K562 treated with DMSO at 1 percent for 12 hours (cell line): Measurements from ENCODE around the gene AP2S1. TPM values are rescaled to one million over a fixed set of nuclear protein-coding genes. Genes with fewer than 3 reads are reported as not detected.

ENCODE experiments used
- total RNA-seq: library from RNA; unstranded; fragments of 300-600 nt; gene quantifications from 2 replicates; pipeline ENCODE4 v1.2.3, GENCODE V29; 2022; ENCODE audit not compliant: insufficient read depth

AP2S1 gene
- total RNA-seq, result 377 and 597 TPM in 2 replicates

DNA sequence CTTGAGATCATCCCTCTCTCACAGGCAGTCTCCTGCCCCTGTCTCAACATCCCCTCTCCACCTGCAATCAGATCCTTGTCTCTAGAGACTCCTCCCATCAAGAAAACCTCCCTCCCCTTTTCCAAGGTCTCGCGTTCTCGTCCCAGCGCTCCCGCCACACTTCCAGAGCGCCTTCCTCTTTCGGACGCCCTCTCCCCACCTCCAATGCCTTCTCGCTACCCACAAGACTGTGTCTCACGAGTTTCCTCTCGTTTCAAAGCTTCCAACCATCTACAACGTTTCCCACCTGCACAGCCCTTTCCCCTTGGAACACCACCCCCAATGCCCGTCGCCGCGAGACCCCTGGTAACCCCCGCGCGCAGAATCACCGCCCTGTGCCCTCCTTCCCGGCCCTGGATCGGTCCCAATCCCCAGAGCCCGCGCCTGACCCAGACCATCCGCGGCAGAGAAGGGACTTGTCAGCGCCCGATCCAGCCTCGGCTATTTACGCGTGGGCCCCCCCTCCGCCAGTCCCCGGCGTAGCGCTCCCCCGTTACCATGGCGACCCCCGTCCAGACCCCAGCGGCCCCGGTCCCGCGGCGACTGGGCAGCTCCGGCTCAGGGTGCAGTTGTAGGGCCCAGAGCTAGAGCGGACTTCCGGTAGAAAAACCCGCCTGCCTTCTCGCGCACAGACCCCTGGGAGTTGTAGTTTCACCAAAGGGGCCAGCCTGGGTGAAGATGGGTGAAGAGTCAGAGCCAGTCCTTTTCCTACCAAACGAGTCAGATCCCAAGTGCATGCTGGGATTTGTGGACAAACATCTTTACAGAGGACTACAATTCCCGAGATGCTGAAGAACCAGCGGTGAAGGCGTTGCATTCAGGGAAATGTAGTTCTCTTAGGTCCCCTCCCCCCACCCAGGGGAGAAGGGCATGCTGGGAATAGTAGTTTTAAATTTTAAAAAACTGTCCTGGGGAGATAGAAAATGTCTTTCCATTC is at the start of gene AP2S1:
TSS of gene AP2S1 (minus strand) at position 619 of the 976 bp plus-strand sequence. CDS start at position 539, 80 bp downstream.

DNA sequence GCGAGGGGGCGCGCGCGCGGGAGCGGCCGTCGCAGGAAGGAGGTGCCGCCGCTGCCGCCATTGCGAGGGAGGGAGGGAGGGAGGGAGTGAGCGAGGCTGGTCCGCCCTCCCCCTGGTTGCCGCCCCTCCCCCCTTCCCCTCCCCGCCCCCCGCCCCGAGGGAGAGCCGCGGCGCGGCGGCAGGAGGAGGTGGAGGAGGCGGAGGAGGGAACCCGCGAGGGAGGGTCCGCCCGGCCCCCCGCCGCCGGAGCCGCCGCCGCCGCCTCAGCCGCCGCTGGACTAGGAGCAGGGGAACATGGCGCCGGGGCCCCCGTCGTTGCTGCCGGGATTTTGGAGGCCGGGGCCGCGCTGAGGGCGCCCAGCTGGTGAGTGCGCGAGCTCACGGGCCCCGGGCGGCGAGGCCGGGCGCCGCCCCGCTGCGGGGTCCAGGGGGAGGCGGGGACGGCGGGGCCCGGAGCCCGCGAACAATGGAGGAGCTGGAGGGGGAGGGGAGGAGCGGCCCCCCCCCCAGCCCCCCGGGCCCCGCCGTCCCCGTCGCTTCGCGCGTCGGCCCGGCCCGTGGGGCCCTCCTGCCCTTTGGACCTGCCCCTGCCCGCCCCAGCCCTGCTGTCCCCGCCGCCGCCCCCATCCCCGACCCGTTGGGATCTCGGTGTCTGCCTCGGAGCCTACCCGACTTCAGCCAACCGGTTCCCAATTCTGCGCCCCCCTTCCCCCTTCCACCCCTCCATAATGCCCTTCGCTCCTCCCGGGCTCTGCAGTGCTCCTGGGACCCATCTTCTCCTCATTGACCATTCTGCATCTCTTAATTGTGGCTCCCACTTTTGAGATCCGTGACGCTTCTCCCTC is 10.4 kb upstream of the AP2S1 start, which contains the start of gene ARHGAP35:
TSS of gene ARHGAP35 (plus strand) at position 152 of the 845 bp plus-strand sequence. CDS start 57,679 bp downstream, outside the sequence.

DNA sequence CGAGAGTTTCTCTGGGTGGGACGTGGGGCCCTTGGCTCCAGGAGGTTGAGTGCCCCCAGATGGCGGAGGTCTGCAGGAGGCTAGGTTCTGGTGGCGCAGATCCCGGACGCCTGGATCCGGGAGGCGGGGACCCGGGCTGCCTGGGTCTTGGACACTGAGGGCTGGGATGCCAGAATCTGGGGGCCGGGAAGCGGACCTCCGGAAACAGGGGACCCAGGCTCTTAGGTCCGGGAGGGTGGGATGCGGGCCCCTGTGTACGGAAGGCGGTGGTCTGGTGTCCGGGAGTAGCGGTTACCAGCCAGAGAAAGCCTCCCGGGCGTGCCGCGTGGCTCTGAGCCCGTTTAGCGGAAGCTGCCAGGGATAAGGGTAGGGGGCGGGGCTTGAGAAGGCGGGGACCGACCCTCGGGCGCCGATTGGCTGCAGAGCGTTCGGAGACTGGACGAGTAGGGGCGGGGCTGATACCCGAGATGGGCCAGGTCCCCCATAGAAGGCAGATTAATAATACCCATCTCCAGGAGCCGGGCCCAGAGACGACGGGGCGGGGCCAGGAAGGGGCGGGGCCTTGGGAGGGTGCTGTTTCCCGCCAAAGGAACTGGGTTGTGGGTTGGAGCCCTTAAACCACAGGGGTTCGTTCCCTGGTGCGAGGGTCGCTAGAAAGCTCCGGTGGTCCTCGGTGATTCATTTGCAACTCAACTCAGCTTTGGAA is 62.2 kb downstream of the AP2S1 start, which contains the start of gene SLC1A5:
TSS of gene SLC1A5 (minus strand) at position 333 of the 706 bp plus-strand sequence. CDS start 629 bp downstream, outside the sequence.

Other genes starting within 250 kb of the AP2S1 start
- gene CALM3, start 249.5 kb downstream of the AP2S1 start, total RNA-seq, result 232 and 346 TPM in 2 replicates
- gene PTGIR, start 225.8 kb downstream of the AP2S1 start, total RNA-seq, result not detected in 2 replicates
- gene GNG8, start 214.6 kb downstream of the AP2S1 start, total RNA-seq, result not detected in 2 replicates
- gene DACT3, start 189.7 kb downstream of the AP2S1 start, total RNA-seq, result 1.9 and 2.8 TPM in 2 replicates
- gene PRKD2, start 133.7 kb downstream of the AP2S1 start, total RNA-seq, result 41.6 and 57.2 TPM in 2 replicates
- gene FKRP, start 104.8 kb downstream of the AP2S1 start, total RNA-seq, result 31.3 and 59.8 TPM in 2 replicates
- 66.0 and 88.6 TPM in 2 replicates for gene STRN4, start 104.4 kb downstream of the AP2S1 start, total RNA-seq
- 399 and 497 TPM in 2 replicates for gene SLC1A5, start 62.3 kb downstream of the AP2S1 start, total RNA-seq
- 10.2 and 38.2 TPM in 2 replicates for gene ARHGAP35, start 10.2 kb upstream of the AP2S1 start, total RNA-seq
- 15.2 and 16.1 TPM in 2 replicates for gene NPAS1, start 169.0 kb upstream of the AP2S1 start, total RNA-seq
- 64.2 and 130 TPM in 2 replicates for gene TMEM160, start 197.8 kb upstream of the AP2S1 start, total RNA-seq